A549 (cell line): Measurements from ENCODE around the gene EPS8L2.

Experiments
- CTCF ChIP-seq: fragments of >200 bp; sonication (Bioruptor Twin); formaldehyde crosslinking; IDR thresholded peaks from 3 replicates; pipeline ENCODE4 v1.5.1; 2016
- JUN ChIP-seq, 2 experiments: fragments of >200 bp; sonication (Bioruptor Twin); formaldehyde crosslinking; IDR thresholded peaks; 2 replicates in 1 of 2; 3 replicates in 1 of 2; pipeline ENCODE4 v1.6.1; 2016 to 2017
- SMC3 ChIP-seq: fragments of >200 bp; sonication (Bioruptor Twin); formaldehyde crosslinking; IDR thresholded peaks from 3 replicates; pipeline ENCODE4 v1.6.1; 2018; ENCODE audit warnings: inconsistent platforms

- TF ChIP-seq SMC3 (no peak), CTCF (no peak), JUN (IDR thresholded peaks at IDR 0.05) (no peak)
Measured at GRCh38 chr11:721741-722345, 15.8 kb downstream of the EPS8L2 start.
